Activated T-cell treated with anti-CD3 and anti-CD28 coated beads for 48 hours (primary cell): ENCODE data around the gene PTH1R.

ENCODE experiments used
- DNase-seq: peaks from one replicate; pipeline ENCODE4 v3.0.0-alpha.2; 2020; ENCODE audit warnings: low read depth

The PTH1R gene

GRCh38 chr3:46864061-46864881 is 13.2 kb upstream of the PTH1R start:
- no peak for DNase-seq

DNA sequence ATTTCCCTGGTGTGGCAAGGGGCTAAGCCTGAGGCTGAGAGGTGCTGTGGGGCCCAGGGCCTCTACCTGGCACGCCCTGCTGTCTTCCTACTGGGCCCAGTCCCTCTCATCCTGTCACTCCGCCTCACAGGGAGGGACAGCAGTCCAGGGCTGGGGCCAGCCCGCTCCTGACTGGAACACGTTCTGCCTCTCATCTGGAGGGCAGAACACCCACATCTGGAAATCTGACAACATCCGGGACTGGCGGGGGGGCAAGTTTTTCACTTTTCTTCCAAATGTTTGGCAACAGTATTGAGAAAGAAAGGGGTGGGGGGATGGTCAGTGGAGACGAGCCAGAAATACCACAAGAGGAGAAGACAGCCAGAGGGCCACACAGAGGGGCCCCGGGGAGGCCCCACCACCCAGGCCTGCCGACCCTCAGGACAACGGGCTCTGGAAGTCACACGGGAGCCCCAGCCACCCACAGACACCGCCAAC is 12.5 kb upstream of the PTH1R start:
- no peak for DNase-seq

DNA sequence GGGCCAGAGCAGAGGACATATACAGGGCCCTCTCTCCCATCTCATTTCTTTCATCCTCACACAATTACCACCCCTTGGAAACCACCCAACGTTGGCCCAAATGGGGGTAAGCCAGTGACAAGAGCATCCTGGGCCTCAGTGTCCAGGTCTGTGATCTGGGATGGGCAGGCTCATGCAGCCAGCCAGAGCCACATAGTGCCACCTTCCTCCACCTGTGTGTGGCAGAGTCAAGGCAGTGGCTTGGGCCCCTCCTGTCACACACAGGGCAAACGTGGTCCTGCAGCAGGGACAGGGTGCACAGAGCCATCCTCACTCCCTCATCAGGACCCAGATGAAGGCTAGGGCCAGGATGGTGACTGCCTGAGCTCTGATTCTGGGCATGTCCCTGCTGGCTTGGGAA is 12.0 kb upstream of the PTH1R start:
- DNase-seq, result no peak

DNA sequence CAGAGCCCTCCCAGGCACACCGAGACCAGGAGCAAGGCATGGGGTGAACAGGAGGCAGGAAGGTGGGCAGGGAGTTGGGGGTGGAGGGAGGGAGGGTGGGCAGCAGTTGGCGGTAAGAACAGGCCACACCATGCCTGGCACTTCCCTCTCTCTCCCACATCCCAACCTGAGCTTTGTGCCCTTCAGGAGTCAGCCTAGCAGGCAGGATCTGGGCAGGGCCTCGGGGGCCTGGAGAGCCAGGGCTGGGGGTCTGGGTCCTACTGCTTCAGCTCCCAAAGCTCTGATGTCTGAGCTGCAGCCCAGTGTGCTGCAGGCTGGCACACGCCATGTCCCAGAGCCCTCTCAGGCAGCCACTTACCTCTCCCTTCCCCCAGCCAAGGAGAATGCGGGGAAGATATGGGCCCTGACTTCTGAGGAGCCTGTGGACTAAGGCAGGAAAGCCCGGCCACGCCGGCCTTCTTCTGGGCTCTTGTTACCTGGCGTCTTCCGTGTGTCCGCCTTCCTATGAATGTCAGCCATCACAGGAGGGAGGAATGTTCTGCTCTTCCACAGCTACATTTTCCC is 11.4 kb upstream of the PTH1R start:
- DNase-seq, result no peak

DNA sequence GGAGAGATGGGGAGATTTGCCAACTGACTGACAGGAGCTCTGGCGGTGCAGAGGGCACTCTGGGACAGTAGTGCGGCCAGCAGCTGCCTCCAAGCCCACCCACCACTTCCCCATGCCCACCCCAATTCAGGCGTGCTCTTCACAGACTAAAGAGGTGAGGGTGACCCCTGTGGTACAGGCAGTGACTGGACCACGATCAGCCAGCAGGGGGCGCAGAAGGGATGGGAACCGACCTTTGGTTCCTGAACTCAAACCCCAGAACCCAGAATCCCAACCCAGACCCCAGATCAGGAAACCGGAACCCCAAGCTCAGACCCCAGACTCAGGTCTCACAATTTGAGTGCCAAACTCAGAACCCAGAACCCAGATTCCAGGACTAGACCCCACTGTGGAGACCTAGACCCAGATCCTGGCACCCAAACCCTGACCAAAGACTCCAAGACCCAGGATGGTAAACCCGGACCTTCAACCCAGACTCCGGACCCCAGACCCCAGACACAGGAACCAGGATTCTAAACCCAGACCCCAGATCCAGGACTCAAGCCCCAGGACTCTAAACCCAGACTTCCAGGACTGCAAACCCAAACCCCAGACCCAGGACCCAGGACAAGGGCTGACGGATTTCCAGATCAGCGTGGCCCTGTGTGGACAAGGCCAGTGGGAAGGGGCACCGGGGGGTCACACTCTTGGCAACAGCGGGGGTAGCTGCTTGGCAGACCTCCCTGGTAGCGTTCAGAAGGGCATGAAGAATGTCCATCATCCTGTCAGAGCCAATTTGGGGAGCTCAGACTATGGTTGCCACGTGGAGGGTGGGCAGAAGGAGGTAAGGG is 10.6 kb upstream of the PTH1R start:
- peak; percentile 68 for DNase-seq

- no peak for DNase-seq
Observed at GRCh38 chr3:46867550-46867898, 10.0 kb upstream of the PTH1R start.

DNA sequence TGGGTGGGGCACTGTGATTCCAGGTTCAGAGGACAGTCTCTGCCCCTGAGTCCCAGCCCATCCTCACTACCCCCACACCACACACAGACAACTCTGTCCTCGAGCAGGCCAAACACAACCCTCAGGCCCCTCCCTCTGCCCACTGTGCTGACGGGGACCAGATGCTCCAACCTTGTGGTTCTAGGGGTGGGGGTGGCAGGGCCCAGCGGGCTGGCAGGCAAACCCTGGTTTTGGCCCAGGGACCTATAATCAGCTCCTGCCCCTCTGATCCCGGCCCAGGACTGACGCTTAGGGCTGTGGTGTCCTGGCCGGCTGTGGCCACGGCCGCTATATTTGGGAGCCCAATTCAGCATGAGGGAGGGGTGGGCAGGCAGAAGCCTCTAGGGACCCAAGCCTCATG is 9.2 kb upstream of the PTH1R start:
- DNase-seq, result no peak

GRCh38 chr3:46868948-46869347 is 8.6 kb upstream of the PTH1R start:
- DNase-seq, result no peak

DNA sequence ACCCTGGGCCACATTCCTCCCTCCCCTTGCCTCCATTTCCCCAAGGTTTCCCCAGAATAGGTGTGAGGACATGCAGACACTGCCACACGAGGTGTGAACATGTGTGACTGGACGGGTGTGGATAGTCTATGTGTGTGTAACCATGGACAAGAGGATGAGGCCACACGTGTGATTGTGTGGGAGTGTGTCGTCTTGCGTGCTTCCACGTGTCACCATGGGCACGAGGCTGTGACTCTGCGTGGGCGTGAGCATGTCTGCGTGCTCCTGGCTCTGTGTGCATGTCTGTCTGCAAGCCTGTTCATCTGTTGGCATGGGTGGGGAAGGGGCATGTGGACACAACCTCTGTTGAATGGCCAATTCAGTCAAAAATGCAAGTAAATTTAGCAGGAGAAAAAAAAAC is 8.1 kb upstream of the PTH1R start:
- no peak for DNase-seq

GRCh38 chr3:46870651-46871050 is 6.9 kb upstream of the PTH1R start:
- no peak for DNase-seq

DNA sequence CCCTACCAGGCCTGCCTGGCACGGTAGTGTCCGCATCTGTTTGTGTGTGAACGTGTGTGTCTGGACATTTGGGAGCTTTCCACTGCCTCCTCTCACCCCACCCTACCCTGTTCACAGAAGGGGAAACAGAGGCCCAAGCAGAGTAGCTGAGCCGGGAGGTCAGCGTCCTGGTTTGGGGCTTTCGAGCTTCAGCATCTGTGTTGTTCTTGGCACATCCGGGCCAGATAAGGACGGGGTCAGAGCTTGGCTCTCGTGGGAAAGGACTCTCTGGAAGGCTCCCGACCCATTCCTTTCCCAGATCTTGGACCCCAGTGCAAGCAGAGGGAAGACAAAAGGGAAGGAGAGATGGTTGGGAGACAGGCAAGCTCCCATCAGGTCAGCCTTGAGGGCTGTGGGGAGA is 6.3 kb upstream of the PTH1R start:
- DNase-seq, result no peak

GRCh38 chr3:46873521-46873920 is 4.0 kb upstream of the PTH1R start:
- DNase-seq, result no peak

GRCh38 chr3:46874430-46874829 is 3.1 kb upstream of the PTH1R start:
- no peak for DNase-seq

- no peak for DNase-seq
Observed at GRCh38 chr3:46875560-46875959, 2.0 kb upstream of the PTH1R start.

DNA sequence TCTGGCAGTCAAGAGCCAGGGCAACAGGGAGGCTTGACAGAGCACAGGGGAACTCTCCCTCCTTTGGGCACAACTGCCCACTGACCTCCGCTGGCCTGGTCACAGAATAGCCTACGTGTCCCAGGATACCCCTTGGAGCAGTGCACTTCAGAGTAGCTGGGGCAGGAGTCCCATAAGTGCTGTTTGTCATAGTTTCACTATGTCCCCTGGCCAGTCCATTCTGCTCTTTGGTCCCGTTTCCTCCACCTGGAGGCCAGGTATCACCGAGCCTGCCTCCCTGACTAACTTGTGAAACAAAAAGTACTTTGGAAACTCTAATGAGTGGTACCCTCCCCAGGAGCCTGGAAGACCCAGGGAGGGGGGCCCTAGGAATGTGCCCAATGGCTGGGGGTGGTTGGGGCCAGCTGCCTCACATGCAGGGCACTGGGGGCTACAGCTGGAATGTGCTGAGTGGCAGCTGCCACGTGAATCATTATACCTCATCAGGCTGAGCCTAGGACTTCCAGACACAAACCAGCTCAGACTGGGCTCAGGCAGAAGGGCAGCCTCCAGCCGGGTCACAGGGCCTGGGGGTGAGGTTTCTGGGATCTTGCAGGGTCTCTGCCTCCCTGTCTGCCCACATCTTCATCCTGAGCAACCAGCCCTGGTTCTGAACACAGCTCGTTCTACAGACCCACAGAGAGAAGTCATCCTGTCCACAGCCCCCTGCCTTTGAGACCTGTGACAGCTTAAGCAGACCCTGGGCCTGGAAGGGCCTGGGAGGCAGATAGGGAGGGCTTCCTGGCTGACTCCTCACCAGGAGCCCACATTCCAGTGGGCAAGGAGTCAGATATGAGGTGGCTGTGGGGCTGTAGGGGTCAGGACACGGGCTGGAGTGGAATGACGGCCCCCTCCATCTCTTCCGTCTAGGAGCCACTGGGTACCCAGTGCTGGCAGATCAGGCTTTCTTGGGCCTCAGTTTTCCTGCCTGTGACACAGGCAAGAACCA is 914 bp upstream of the PTH1R start:
- DNase-seq, result no peak

GRCh38 chr3:46878781-46879436 is 1.4 kb downstream of the PTH1R start:
- DNase-seq, result no peak

DNA sequence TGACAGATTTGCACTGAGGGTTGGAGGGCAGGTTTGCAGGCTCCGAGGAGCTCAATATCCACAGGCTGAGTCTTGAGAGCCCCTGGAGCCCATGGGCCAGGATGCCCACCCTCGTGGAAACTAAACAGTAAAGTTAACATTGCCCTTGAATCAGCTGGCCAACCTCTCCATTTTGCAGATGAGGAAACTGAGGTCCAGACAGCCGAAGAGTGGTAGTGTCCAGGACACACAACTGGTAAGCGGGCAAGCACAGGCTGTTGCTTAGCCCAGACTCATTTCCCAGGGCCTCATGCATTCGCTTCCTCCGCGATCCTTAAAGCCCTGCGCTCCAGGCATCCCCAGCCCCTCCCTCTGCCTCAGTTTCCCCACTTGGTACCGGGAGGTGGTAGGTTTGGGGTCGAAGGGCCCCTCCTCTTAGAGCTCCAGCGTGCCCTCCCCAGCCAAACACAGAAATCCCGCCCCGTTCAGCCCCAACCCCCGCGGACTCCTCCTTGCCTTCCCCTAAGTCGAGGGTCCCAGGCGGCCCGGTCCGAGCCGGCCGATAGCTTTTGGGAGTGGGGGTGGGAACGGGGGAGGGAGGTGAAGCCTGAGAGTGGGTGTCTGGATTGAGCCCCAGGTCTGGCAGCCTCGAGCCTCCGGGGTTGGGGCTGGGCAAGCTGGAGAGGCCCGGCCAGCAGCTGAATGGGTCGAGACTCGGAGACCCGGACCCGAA is 3.5 kb downstream of the PTH1R start:
- no peak for DNase-seq

GRCh38 chr3:46881596-46882376 is 4.3 kb downstream of the PTH1R start:
- no peak for DNase-seq

DNA sequence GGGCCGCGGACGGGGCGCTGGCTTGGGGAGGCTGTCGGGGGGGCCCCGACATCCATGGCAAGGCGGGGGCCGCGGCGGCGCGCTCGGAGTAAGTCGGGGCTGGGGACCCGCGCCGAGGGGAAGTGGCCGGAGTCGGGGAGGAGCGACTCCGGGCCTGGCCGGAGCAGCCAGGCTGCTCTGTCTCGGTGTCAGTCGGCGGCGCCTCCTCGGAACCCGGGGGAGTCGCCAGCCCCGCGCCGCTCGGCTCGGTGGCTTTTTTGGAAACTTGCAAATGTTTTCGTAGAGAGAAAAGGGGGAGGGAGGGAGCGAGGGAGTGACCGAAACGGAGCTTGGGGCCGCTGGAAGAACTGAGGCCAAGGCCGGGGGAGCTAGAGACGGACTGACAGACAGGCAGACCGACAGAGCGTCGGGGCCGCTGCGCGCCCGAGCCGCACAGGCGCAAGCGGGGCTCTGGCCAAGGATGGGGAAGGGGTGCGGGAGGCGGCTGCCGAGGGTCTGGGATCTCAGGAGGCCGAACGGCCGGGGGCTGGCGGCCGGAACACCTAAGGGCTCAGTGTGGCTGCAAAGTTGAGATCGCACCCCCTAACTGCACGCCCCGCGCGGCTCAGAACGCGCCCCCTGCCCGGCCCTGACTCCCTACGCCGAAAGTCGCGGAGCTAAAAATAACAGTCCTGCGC is 5.0 kb downstream of the PTH1R start:
- DNase-seq, result no peak
